ENCODE measurements around the gene TNFRSF1B. TPM values are rescaled to one million over a fixed set of nuclear protein-coding genes. Genes with fewer than 3 reads are reported as not detected.
"Not testable (repeated sequence)": the region's sequence is repeated elsewhere in the genome, so short reads cannot be mapped to it uniquely, and the experiment has no call there.

Gene TNFRSF1B
- total RNA-seq, 1 experiment from 2014 or later = 1.5 TPM

GRCh38 chr1:12215118-12215961, 48.5 kb downstream of the TNFRSF1B start:
- no peak for DNase-seq (ENCODE audit: low read depth)

GRCh38 chr1:12219800-12220199, 53.0 kb downstream of the TNFRSF1B start:
- DNase-seq (ENCODE audit: low read depth) = no peak

GRCh38 chr1:12220890-12221289, 54.1 kb downstream of the TNFRSF1B start:
- DNase-seq (ENCODE audit: low read depth) = no peak

GRCh38 chr1:12222700-12223099, 55.9 kb downstream of the TNFRSF1B start:
- not testable (repeated sequence) for DNase-seq (ENCODE audit: low read depth)

GRCh38 chr1:12224092-12224491, 57.3 kb downstream of the TNFRSF1B start:
- not testable (repeated sequence) for DNase-seq (ENCODE audit: low read depth)

GRCh38 chr1:12228979-12229378, 62.2 kb downstream of the TNFRSF1B start:
- no peak for DNase-seq (ENCODE audit: low read depth)

GRCh38 chr1:12229386-12229834, 62.6 kb downstream of the TNFRSF1B start:
- no peak for DNase-seq (ENCODE audit: low read depth)

GRCh38 chr1:12229835-12230548, 63.2 kb downstream of the TNFRSF1B start, which contains the start of gene VPS13D:
VPS13D (plus strand) TSS chr1:12230030; CDS start chr1:12234267, 4,237 bp downstream.
- DNase-seq (ENCODE audit: low read depth) = peak; percentile 73

GRCh38 chr1:12230549-12231275, 63.9 kb downstream of the TNFRSF1B start:
- peak; percentile 55 for DNase-seq (ENCODE audit: low read depth)

- DNase-seq (ENCODE audit: low read depth) = no peak
Measured at GRCh38 chr1:12231276-12231595, 64.4 kb downstream of the TNFRSF1B start.

- DNase-seq (ENCODE audit: low read depth) = no peak
Measured at GRCh38 chr1:12232221-12232620, 65.4 kb downstream of the TNFRSF1B start.

- peak; percentile 23 for DNase-seq (ENCODE audit: low read depth)
Measured at GRCh38 chr1:12244078-12244477, 77.3 kb downstream of the TNFRSF1B start.

- DNase-seq (ENCODE audit: low read depth) = no peak
Measured at GRCh38 chr1:12244585-12244984, 77.8 kb downstream of the TNFRSF1B start.

GRCh38 chr1:12245116-12245515, 78.3 kb downstream of the TNFRSF1B start:
- DNase-seq (ENCODE audit: low read depth) = no peak

- no peak for DNase-seq (ENCODE audit: low read depth)
Measured at GRCh38 chr1:12245733-12246132, 78.9 kb downstream of the TNFRSF1B start.

GRCh38 chr1:12246584-12246983, 79.8 kb downstream of the TNFRSF1B start:
- DNase-seq (ENCODE audit: low read depth) = no peak

GRCh38 chr1:12249181-12249580, 82.4 kb downstream of the TNFRSF1B start:
- DNase-seq (ENCODE audit: low read depth) = no peak

GRCh38 chr1:12249748-12250147, 83.0 kb downstream of the TNFRSF1B start:
- no peak for DNase-seq (ENCODE audit: low read depth)

- DNase-seq (ENCODE audit: low read depth) = peak; percentile 13
Measured at GRCh38 chr1:12251442-12251841, 84.7 kb downstream of the TNFRSF1B start.

- DNase-seq (ENCODE audit: low read depth) = peak; percentile 4
Measured at GRCh38 chr1:12255913-12256312, 89.1 kb downstream of the TNFRSF1B start.

GRCh38 chr1:12258272-12258671, 91.5 kb downstream of the TNFRSF1B start:
- no peak for DNase-seq (ENCODE audit: low read depth)

Measured in M059J (cell line).